RWPE1 (cell line): ENCODE results near the gene HOXD9.

ENCODE experiments used
- CTCF ChIA-PET: fragments of 350-600 bp; sonication (Branson Sonifier 250); formaldehyde crosslinking; extraction: SDS; loops from one replicate; lab custom pipeline; 2021; lab: Yijun Ruan, JAX
- POLR2A ChIA-PET: fragments of 400-600 bp; formaldehyde crosslinking; extraction: SDS; loops from one replicate; lab custom pipeline; 2020; ENCODE audit warnings: antibody characterized with exemption; ENCODE audit not compliant: low non-redundant PET; lab: Yijun Ruan, JAX
- DNase-seq: peaks from one replicate; pipeline ENCODE4 v3.0.0; 2012; ENCODE audit warnings: low spot score
- H3K27ac ChIP-seq: fragments of 450-650 bp; 2 replicates; pipeline ENCODE4 v1.5.1; 2017
- CTCF ChIP-seq: fragments of 450-650 bp; conservative IDR thresholded peaks from 2 replicates; pipeline ENCODE4 v1.5.1; 2017; ENCODE audit warnings: low read depth, mild to moderate bottlenecking

The HOXD9 gene

GRCh38 chr2:176104316-176105077 is 18.0 kb upstream of the HOXD9 start:
- ChIA-PET CTCF (interaction anchor here (0.7 to 1.3 kb wide), 5 partner anchors 11 to 710 kb away, joined by 3 to 5 read pairs (median 3); no protein-coding TSS in a partner anchor), POLR2A (interaction anchor here (0.8 kb wide), 1 partner anchor 1120 kb away, joined by 12 read pairs; no protein-coding TSS in a partner anchor)
- H3K27ac ChIP-seq, result peak overlapping the region; percentile 98
- TF ChIP-seq CTCF, result no peak
- no peak for DNase-seq

GRCh38 chr2:176105078-176105729 is 17.3 kb upstream of the HOXD9 start:
- ChIA-PET CTCF (interaction anchor here (0.7 to 1.3 kb wide), 4 partner anchors 12 to 709 kb away, joined by 3 to 5 read pairs (median 4); no protein-coding TSS in a partner anchor), POLR2A (no interaction called here)

GRCh38 chr2:176105730-176106580 is 16.6 kb upstream of the HOXD9 start:
- H3K27ac ChIP-seq, result peak overlapping the region; percentile 98
- CTCF ChIA-PET, result interaction anchor here (0.6 kb wide), 1 partner anchor 365 kb away, joined by 3 read pairs; no protein-coding TSS in a partner anchor
- POLR2A ChIA-PET, result interaction anchor here (0.6 to 1.3 kb wide), 3 partner anchors 9 to 14 kb away, joined by 3 to 4 read pairs (median 3); no protein-coding TSS in a partner anchor
- no peak for TF ChIP-seq CTCF
- DNase-seq, result no peak

More at GRCh38 chr2:176105078-176105729, 17.3 kb upstream of the HOXD9 start:
- no peak for TF ChIP-seq CTCF
- DNase-seq, result no peak
- peak overlapping the region; percentile 98 for H3K27ac ChIP-seq

- TF ChIP-seq CTCF, result no peak
- peak; percentile 98 for DNase-seq
- CTCF ChIA-PET, result interaction anchor here (0.6 kb wide), 1 partner anchor 18 kb away, joined by 4 read pairs; no protein-coding TSS in a partner anchor
- POLR2A ChIA-PET, result interaction anchor here (0.6 to 1.3 kb wide), 3 partner anchors 10 to 13 kb away, joined by 3 to 4 read pairs (median 3); no protein-coding TSS in a partner anchor
- H3K27ac ChIP-seq, result peak within 1 kb of the TSS; percentile 98
Measured at GRCh38 chr2:176106581-176107539, 15.7 kb upstream of the HOXD9 start, which contains the start of gene HOXD11. TSS of gene HOXD11 (plus strand) at chr2:176107280. CDS start at chr2:176107356, 76 bp downstream.

- no peak for TF ChIP-seq CTCF
- ChIA-PET POLR2A (no interaction called here), CTCF (no interaction called here)
- no peak for DNase-seq
- H3K27ac ChIP-seq, result peak overlapping the region; percentile 98
Measured at GRCh38 chr2:176107731-176108181, 14.8 kb upstream of the HOXD9 start.
